HG03196 (cell line): Measurements from ENCODE around the gene FUCA2.
A peak's percentile ranks its signal among the peaks of the same experiment; 100 is the strongest.
"Not testable (repeated sequence)": the region's sequence is repeated elsewhere in the genome, so short reads cannot be mapped to it uniquely, and the experiment has no call there.

Experiments used
- ATAC-seq: cut with Tn5 transposase; IDR thresholded peaks from one replicate; pipeline ENCODE4 v1.9.1; 2021; ENCODE audit not compliant: unreplicated experiment

FUCA2 gene

GRCh38 chr6:143536461-143536865 lies 24.9 kb upstream of the FUCA2 start:
- peak; percentile 69 for ATAC-seq

DNA sequence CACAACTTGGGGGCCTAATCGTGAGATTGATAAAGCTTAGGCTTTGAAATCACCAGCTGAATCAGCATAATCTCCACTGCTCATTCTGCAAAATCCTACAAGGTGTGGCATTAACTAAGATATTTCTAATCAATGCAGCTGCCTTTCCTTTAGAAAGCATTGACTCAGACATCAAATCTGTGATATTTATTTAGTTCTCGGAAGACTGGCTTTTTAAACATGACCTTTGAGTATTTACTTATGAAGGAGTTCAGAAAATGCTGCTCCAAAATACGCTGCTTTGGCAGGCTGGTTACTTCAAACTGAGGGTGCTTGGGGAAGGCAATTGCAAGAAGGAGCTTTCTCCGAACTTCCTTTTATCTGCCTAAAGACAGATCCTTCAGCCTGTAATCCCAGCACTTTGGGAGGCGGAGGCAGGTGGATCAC lies 23.7 kb upstream of the FUCA2 start:
- ATAC-seq: no peak

- ATAC-seq: no peak
Observed at GRCh38 chr6:143531720-143532499, 20.4 kb upstream of the FUCA2 start.

GRCh38 chr6:143529095-143529494 lies 17.6 kb upstream of the FUCA2 start:
- no peak for ATAC-seq

- ATAC-seq: peak; percentile 49
Observed at GRCh38 chr6:143528164-143528811, 16.8 kb upstream of the FUCA2 start.

- ATAC-seq: no peak
Observed at GRCh38 chr6:143527677-143528076, 16.2 kb upstream of the FUCA2 start.

GRCh38 chr6:143525356-143525755 lies 13.8 kb upstream of the FUCA2 start:
- no peak for ATAC-seq

- ATAC-seq: no peak
Observed at GRCh38 chr6:143522039-143522600, 10.6 kb upstream of the FUCA2 start.

- ATAC-seq: no peak
Observed at GRCh38 chr6:143517447-143517773, 5.9 kb upstream of the FUCA2 start.

- ATAC-seq: no peak
Observed at GRCh38 chr6:143516690-143517446, 5.3 kb upstream of the FUCA2 start.

- no peak for ATAC-seq
Observed at GRCh38 chr6:143515766-143516355, 4.3 kb upstream of the FUCA2 start.

DNA sequence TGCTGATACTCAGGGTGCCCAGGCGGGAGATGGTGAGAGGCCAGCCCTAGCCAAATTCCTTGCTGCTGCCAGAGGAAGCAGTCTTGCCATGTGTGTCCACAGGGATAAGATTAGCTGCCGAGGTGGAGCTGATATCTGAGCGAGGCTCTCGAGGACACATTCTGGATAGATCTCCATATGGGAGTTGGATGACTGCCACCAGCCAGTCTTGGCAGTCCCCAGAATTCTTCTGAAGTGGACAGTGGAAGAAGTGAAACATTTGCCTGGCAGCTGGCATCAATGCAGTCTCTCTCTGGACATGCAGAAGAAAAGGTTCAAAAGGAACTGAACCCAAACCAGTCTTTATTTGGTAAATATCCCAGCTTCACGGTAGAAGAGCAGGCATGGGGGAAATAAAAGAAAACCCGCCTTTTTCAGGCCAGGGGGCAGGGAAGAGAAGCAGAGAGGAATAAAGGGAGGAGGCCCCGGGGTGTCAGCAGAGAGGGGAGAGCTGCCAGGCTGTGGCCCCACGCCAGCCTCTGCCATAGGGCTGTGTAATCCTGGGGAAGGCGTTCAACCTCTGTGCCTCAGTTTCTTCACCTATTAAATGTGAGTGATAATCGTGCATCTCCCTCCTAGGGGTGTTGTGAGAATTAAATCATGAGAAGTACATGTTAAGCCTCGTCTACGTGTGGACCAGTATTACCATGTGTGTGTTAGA lies 3.7 kb upstream of the FUCA2 start:
- ATAC-seq: no peak

DNA sequence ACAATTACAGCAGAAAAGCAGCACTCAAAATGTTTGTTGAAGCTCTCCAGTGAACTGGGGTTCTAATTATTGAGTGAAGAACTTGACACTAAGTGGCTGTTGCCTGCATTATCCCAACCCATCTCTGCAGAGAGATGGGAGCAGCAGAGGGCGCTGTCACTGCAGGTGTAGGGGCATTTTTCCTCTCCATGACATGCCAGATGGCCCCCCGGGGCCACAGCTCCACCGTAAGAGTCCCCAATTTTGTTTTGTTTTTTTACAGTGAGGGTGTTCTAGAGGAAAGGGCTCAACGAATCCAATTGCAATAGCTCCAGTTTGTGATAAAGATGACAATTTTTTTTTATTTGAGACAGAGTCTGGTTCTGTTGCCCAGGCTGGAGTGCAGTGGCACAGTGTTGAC lies 1.9 kb upstream of the FUCA2 start:
- ATAC-seq: no peak

- ATAC-seq: not testable (repeated sequence)
Observed at GRCh38 chr6:143510326-143510725, 1.2 kb downstream of the FUCA2 start.

- ATAC-seq: no peak
Observed at GRCh38 chr6:143507358-143508145, 4.0 kb downstream of the FUCA2 start.

- no peak for ATAC-seq
Observed at GRCh38 chr6:143506620-143507019, 4.9 kb downstream of the FUCA2 start.

- ATAC-seq: no peak
Observed at GRCh38 chr6:143506199-143506598, 5.3 kb downstream of the FUCA2 start.

DNA sequence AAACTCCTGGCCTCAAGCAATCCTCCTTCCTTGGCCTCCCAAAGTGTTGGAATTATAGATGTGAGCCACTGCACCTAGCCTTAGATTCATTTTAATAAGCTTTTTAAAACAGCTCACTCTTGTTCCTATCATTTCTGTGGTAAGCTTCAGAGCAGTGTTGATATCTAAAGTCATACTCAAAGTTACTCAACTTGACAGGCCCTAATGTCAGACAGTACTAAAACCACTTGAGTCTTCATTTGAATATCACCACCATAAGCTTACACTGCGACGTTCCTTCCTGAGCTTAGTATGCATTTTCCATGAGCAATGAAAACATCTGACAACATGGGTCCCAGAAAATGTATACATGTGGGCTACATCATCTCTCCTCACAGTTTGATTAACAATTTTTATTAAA lies 6.0 kb downstream of the FUCA2 start:
- ATAC-seq: no peak

- ATAC-seq: no peak
Observed at GRCh38 chr6:143505111-143505510, 6.4 kb downstream of the FUCA2 start.

- ATAC-seq: no peak
Observed at GRCh38 chr6:143504369-143504768, 7.2 kb downstream of the FUCA2 start.
